HG02970 (cell line): ENCODE measurements around the gene EDA2R.

Source experiments
- ATAC-seq: cut with Tn5 transposase; IDR thresholded peaks from one replicate; pipeline ENCODE4 v1.9.1; 2021; ENCODE audit warnings: mild to moderate bottlenecking, moderate library complexity, moderate number of reproducible peaks; ENCODE audit not compliant: unreplicated experiment, low FRiP score

EDA2R gene

GRCh38 chrX:66547847-66548369, 91.0 kb downstream of the EDA2R start:
- ATAC-seq: no peak
